Measurements from ENCODE around the gene PCBD1.
A peak's percentile ranks its signal among the peaks of the same experiment; 100 is the strongest.

PCBD1 gene

GRCh38 chr10:70902661-70903261, 14.4 kb upstream of the PCBD1 start:
- DNase-seq (ENCODE audit: low read depth): no peak

GRCh38 chr10:70901276-70901878, 13.0 kb upstream of the PCBD1 start:
- no peak for DNase-seq (ENCODE audit: low read depth)

- DNase-seq (ENCODE audit: low read depth): no peak
Observed at GRCh38 chr10:70899096-70899495, 10.7 kb upstream of the PCBD1 start.

- no peak for DNase-seq (ENCODE audit: low read depth)
Observed at GRCh38 chr10:70898687-70899086, 10.3 kb upstream of the PCBD1 start.

GRCh38 chr10:70896551-70896950, 8.2 kb upstream of the PCBD1 start:
- DNase-seq (ENCODE audit: low read depth): no peak

- DNase-seq (ENCODE audit: low read depth): no peak
Observed at GRCh38 chr10:70894416-70894815, 6.1 kb upstream of the PCBD1 start.

- DNase-seq (ENCODE audit: low read depth): no peak
Observed at GRCh38 chr10:70893227-70894006, 5.1 kb upstream of the PCBD1 start.

GRCh38 chr10:70892631-70893030, 4.3 kb upstream of the PCBD1 start:
- DNase-seq (ENCODE audit: low read depth): no peak

- DNase-seq (ENCODE audit: low read depth): no peak
Observed at GRCh38 chr10:70891627-70892026, 3.3 kb upstream of the PCBD1 start.

GRCh38 chr10:70890917-70891431, 2.6 kb upstream of the PCBD1 start:
- no peak for DNase-seq (ENCODE audit: low read depth)

GRCh38 chr10:70889291-70889690, 926 bp upstream of the PCBD1 start:
- DNase-seq (ENCODE audit: low read depth): no peak

- DNase-seq (ENCODE audit: low read depth): no peak
Observed at GRCh38 chr10:70886921-70887665, 1.3 kb downstream of the PCBD1 start.

GRCh38 chr10:70885931-70886903, 2.1 kb downstream of the PCBD1 start:
- no peak for DNase-seq (ENCODE audit: low read depth)

- DNase-seq (ENCODE audit: low read depth): no peak
Observed at GRCh38 chr10:70885481-70885880, 2.9 kb downstream of the PCBD1 start.

GRCh38 chr10:70884741-70885140, 3.6 kb downstream of the PCBD1 start:
- DNase-seq (ENCODE audit: low read depth): no peak

GRCh38 chr10:70880077-70880534, 8.3 kb downstream of the PCBD1 start:
- peak; percentile 41 for DNase-seq (ENCODE audit: low read depth)

GRCh38 chr10:70879207-70879606, 9.2 kb downstream of the PCBD1 start:
- no peak for DNase-seq (ENCODE audit: low read depth)

GRCh38 chr10:70874061-70874460, 14.3 kb downstream of the PCBD1 start:
- DNase-seq (ENCODE audit: low read depth): no peak

GRCh38 chr10:70872291-70872690, 16.1 kb downstream of the PCBD1 start:
- no peak for DNase-seq (ENCODE audit: low read depth)

GRCh38 chr10:70866424-70866823, 21.9 kb downstream of the PCBD1 start:
- no peak for DNase-seq (ENCODE audit: low read depth)

GRCh38 chr10:70864935-70865334, 23.4 kb downstream of the PCBD1 start:
- no peak for DNase-seq (ENCODE audit: low read depth)
